GM12878 (cell line): ENCODE measurements around the gene KCTD8.

Source experiments
- EP300 ChIP-seq, 2 experiments: fragments of 150-350 bp in 1 of 2; IDR thresholded peaks; 2 replicates each; pipeline ENCODE4 v1.6.1; 2011 to 2012; ENCODE audit warnings: low read depth in 2 of 2, low read length in 2 of 2, borderline replicate concordance in 1 of 2, improper control_type of control experiment in 1 of 2, inconsistent platforms in 1 of 2; ENCODE audit not compliant: control insufficient read depth in 1 of 2
- GABPA ChIP-seq: IDR thresholded peaks from 2 replicates; pipeline ENCODE4 v1.6.1; 2014; ENCODE audit warnings: antibody characterized with exemption, low read depth, mild to moderate bottlenecking, inconsistent platforms
- JUND ChIP-seq: IDR thresholded peaks from 2 replicates; pipeline ENCODE4 v1.6.1; 2012; ENCODE audit warnings: low read depth, mild to moderate bottlenecking, low read length, improper control_type of control experiment, moderate library complexity
- KDM1A ChIP-seq: fragments of 200-600 bp; sonication (generic); IDR thresholded peaks from 2 replicates; pipeline ENCODE4 v1.6.1; 2016; ENCODE audit warnings: borderline replicate concordance
- POLR2AphosphoS5 ChIP-seq: IDR thresholded peaks from 2 replicates; pipeline ENCODE4 v1.6.1; 2011; ENCODE audit warnings: mild to moderate bottlenecking, low read length, inconsistent platforms
- SIN3A ChIP-seq: IDR thresholded peaks from 2 replicates; pipeline ENCODE4 v1.6.1; 2012; ENCODE audit warnings: low read depth, low read length, improper control_type of control experiment
- TCF7 ChIP-seq: IDR thresholded peaks from 2 replicates; pipeline ENCODE4 v1.6.1; 2014; ENCODE audit warnings: antibody characterized with exemption, borderline replicate concordance
- ZNF217 ChIP-seq: fragments of 450-650 bp; IDR thresholded peaks from 2 replicates; pipeline ENCODE4 v1.6.1; 2017; ENCODE audit warnings: antibody characterized with exemption, mild to moderate bottlenecking
- TF ChIP-seq, protein P1 (sequence below), 3 experiments: IDR thresholded peaks in 2 of 3; conservative IDR thresholded peaks in 1 of 3; 2 replicates each; pipeline ENCODE4 v1.5.1; 2011; ENCODE audit warnings: low read depth in 3 of 3, low read length in 3 of 3, mild to moderate bottlenecking in 3 of 3, control low read depth in 2 of 3, moderate library complexity in 2 of 3, inconsistent platforms in 1 of 3, mixed read lengths in 1 of 3; ENCODE audit not compliant: control insufficient read depth in 2 of 3, insufficient read depth in 1 of 3; ENCODE audit errors: extremely low read depth in 1 of 3
- TF ChIP-seq, protein P2 (sequence below): IDR thresholded peaks from 2 replicates; pipeline ENCODE4 v1.6.1; 2012; ENCODE audit warnings: low read length, inconsistent platforms
- TF ChIP-seq, protein P3 (sequence below): IDR thresholded peaks from 2 replicates; pipeline ENCODE4 v1.6.1; 2011; ENCODE audit warnings: mild to moderate bottlenecking, low read depth, low read length, moderate library complexity; ENCODE audit not compliant: insufficient replicate concordance

- TF ChIP-seq, protein P1, sequence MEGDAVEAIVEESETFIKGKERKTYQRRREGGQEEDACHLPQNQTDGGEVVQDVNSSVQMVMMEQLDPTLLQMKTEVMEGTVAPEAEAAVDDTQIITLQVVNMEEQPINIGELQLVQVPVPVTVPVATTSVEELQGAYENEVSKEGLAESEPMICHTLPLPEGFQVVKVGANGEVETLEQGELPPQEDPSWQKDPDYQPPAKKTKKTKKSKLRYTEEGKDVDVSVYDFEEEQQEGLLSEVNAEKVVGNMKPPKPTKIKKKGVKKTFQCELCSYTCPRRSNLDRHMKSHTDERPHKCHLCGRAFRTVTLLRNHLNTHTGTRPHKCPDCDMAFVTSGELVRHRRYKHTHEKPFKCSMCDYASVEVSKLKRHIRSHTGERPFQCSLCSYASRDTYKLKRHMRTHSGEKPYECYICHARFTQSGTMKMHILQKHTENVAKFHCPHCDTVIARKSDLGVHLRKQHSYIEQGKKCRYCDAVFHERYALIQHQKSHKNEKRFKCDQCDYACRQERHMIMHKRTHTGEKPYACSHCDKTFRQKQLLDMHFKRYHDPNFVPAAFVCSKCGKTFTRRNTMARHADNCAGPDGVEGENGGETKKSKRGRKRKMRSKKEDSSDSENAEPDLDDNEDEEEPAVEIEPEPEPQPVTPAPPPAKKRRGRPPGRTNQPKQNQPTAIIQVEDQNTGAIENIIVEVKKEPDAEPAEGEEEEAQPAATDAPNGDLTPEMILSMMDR (IDR thresholded peaks at IDR 0.05 in 2 of 3, conservative IDR thresholded peaks at IDR 0.05 in 1 of 3; ENCODE audit: control insufficient read depth in 2 of 3, extremely low read depth in 1 of 3, insufficient read depth in 1 of 3, low read depth in 3 of 3, low read length in 3 of 3): no peak
- TF ChIP-seq, protein P2, sequence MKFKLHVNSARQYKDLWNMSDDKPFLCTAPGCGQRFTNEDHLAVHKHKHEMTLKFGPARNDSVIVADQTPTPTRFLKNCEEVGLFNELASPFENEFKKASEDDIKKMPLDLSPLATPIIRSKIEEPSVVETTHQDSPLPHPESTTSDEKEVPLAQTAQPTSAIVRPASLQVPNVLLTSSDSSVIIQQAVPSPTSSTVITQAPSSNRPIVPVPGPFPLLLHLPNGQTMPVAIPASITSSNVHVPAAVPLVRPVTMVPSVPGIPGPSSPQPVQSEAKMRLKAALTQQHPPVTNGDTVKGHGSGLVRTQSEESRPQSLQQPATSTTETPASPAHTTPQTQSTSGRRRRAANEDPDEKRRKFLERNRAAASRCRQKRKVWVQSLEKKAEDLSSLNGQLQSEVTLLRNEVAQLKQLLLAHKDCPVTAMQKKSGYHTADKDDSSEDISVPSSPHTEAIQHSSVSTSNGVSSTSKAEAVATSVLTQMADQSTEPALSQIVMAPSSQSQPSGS: no peak
- TF ChIP-seq, protein P3, sequence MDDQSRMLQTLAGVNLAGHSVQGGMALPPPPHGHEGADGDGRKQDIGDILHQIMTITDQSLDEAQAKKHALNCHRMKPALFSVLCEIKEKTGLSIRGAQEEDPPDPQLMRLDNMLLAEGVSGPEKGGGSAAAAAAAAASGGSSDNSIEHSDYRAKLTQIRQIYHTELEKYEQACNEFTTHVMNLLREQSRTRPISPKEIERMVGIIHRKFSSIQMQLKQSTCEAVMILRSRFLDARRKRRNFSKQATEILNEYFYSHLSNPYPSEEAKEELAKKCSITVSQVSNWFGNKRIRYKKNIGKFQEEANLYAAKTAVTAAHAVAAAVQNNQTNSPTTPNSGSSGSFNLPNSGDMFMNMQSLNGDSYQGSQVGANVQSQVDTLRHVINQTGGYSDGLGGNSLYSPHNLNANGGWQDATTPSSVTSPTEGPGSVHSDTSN: no peak
- TF ChIP-seq EP300 (IDR thresholded peaks at IDR 0.05; ENCODE audit: borderline replicate concordance in 1 of 2, control insufficient read depth in 1 of 2, low read depth in 2 of 2, low read length in 2 of 2) (no peak), JUND (no peak), TCF7 (no peak), SIN3A (no peak), POLR2AphosphoS5 (no peak), GABPA (no peak), KDM1A (no peak), ZNF217 (no peak)
These were observed 191.1 kb downstream of the KCTD8 start for GRCh38 chr4:44257461-44257860.
